HCT116 (cell line): ENCODE results near the gene PDE7B. TPM values are rescaled to one million over a fixed set of nuclear protein-coding genes. Genes with fewer than 3 reads are reported as not detected.

Source experiments
- ATAC-seq: fragments of 200-7000 bp; cut with Tn5 transposase; 2 replicates; pipeline ENCODE4 v1.9.1; 2020; ENCODE audit warnings: mild to moderate bottlenecking, moderate library complexity
- BruUV-seq: library from RNA; stranded (reverse); fragments of 400-500 nt; replicated peaks from 2 replicates; lab custom pipeline; 2021; lab: Mats Ljungman, UMichigan
- CTCF ChIA-PET: fragments of 300-600 bp; sonication (Branson Sonifier 250); formaldehyde crosslinking; loops from one replicate; lab custom pipeline; 2021; ENCODE audit warnings: antibody characterized with exemption; lab: Charles Lee
- POLR2A ChIA-PET: fragments of 300-600, 350-600 bp; sonication (Branson Sonifier 250); formaldehyde crosslinking; loops from one replicate; lab custom pipeline; 2021; ENCODE audit warnings: antibody characterized with exemption; lab: Charles Lee
- RAD21 ChIA-PET, 2 experiments: fragments of 300-600 bp; sonication (Branson Sonifier 250); formaldehyde crosslinking; loops; one replicate each; lab custom pipeline; 2023; ENCODE audit warnings: low total read pairs in 2 of 2; ENCODE audit not compliant: uncharacterized antibody in 2 of 2, unreplicated experiment in 2 of 2, low non-redundant PET in 1 of 2; lab: Charles Lee
- DNase-seq: peaks from one replicate; pipeline ENCODE4 v3.0.0-alpha.2; 2010; ENCODE audit warnings: low read depth, low spot score
- H2AFZ ChIP-seq: fragments of 200-600 bp; shearing (Covaris generic), sonication (generic); 2 replicates; pipeline ENCODE4 v1.6.1; 2017; ENCODE audit warnings: low read depth, mixed run types, mixed read lengths, antibody characterized with exemption, low read length; ENCODE audit not compliant: poor library complexity, severe bottlenecking
- H3K27ac ChIP-seq: 2 replicates; pipeline ENCODE4 v1.5.1; 2012; ENCODE audit warnings: low read depth, low read length
- H3K27me3 ChIP-seq: fragments of 200-600 bp; sonication (generic); 2 replicates; pipeline ENCODE4 v1.6.1; 2016; ENCODE audit warnings: mixed run types, low read length, mixed read lengths; ENCODE audit not compliant: insufficient read depth
- H3K36me3 ChIP-seq, 2 experiments: fragments of 200-500 bp in 1 of 2; fragments of 200-600 bp in 1 of 2; sonication (Bioruptor generic) in 1 of 2; sonication (generic) in 1 of 2; 2 replicates each; pipeline versions ENCODE4 v1.5.1 to v1.6.1; 2014 to 2016; ENCODE audit warnings: low read length in 2 of 2, inconsistent platforms in 1 of 2, mixed read lengths in 1 of 2, mixed run types in 1 of 2; ENCODE audit not compliant: insufficient read depth in 2 of 2, control insufficient read depth in 1 of 2
- H3K4me1 ChIP-seq, 2 experiments: fragments of 200-600 bp in 1 of 2; sonication (generic) in 1 of 2; 2 replicates each; pipeline versions ENCODE4 v1.5.1 to v1.6.1; 2012 to 2017; ENCODE audit warnings: low read length in 2 of 2, inconsistent platforms in 1 of 2, mild to moderate bottlenecking in 1 of 2, mixed read lengths in 1 of 2, mixed run types in 1 of 2, moderate library complexity in 1 of 2; ENCODE audit not compliant: insufficient read depth in 2 of 2, control insufficient read depth in 1 of 2
- H3K4me2 ChIP-seq: fragments of 200-600 bp; sonication (generic); 2 replicates; pipeline ENCODE4 v1.6.1; 2017; ENCODE audit warnings: mixed run types, low read length, mixed read lengths
- H3K4me3 ChIP-seq, 2 experiments: fragments of 200-600 bp in 1 of 2; sonication (generic) in 1 of 2; replicated peaks in 1 of 2; 2 replicates each; pipeline ENCODE4 v1.5.1; 2011 to 2016; ENCODE audit warnings: low read length in 2 of 2, control low read depth in 1 of 2, low read depth in 1 of 2, mild to moderate bottlenecking in 1 of 2, mixed read lengths in 1 of 2, mixed run types in 1 of 2
- H3K79me2 ChIP-seq: fragments of 200-600 bp; sonication (generic); 2 replicates; pipeline ENCODE4 v1.6.1; 2017; ENCODE audit warnings: mild to moderate bottlenecking, mixed run types, low read length, moderate library complexity, mixed read lengths; ENCODE audit not compliant: insufficient read depth
- H3K9ac ChIP-seq: fragments of 200-600 bp; sonication (generic); 2 replicates; pipeline ENCODE4 v1.6.1; 2016; ENCODE audit warnings: low read length, mixed read lengths
- H3K9me2 ChIP-seq: fragments of 200-600 bp; sonication (generic), shearing (Covaris generic); 2 replicates; pipeline ENCODE4 v1.6.1; 2017; ENCODE audit warnings: mixed run types, mild to moderate bottlenecking, moderate library complexity; ENCODE audit not compliant: insufficient read depth
- H3K9me3 ChIP-seq, 2 experiments: fragments of 200-500 bp in 1 of 2; fragments of 200-600 bp in 1 of 2; sonication (Bioruptor generic) in 1 of 2; sonication (generic) in 1 of 2; 2 replicates each; pipeline ENCODE4 v1.6.1; 2014 to 2017; ENCODE audit warnings: low read length in 2 of 2, mixed read lengths in 2 of 2, inconsistent platforms in 1 of 2, low read depth in 1 of 2, mild to moderate bottlenecking in 1 of 2, mixed run types in 1 of 2, moderate library complexity in 1 of 2; ENCODE audit not compliant: control insufficient read depth in 1 of 2, insufficient read depth in 1 of 2
- H4K20me1 ChIP-seq: fragments of 200-600 bp; sonication (generic), shearing (Covaris generic); 2 replicates; pipeline ENCODE4 v1.6.1; 2017; ENCODE audit warnings: mixed run types, mild to moderate bottlenecking, moderate library complexity; ENCODE audit not compliant: insufficient read depth
- CBX3 ChIP-seq: IDR thresholded peaks from 2 replicates; pipeline ENCODE4 v1.6.1; 2012; ENCODE audit warnings: low read depth
- CTCF ChIP-seq, 3 experiments: fragments of 200-600 bp in 1 of 3; sonication (generic) in 1 of 3; IDR thresholded peaks in 2 of 3; conservative IDR thresholded peaks in 1 of 3; 2 replicates each; pipeline ENCODE4 v1.5.1; 2012 to 2017; ENCODE audit warnings: low read depth in 2 of 3, low read length in 2 of 3, antibody characterized with exemption in 1 of 3, borderline replicate concordance in 1 of 3, control low read depth in 1 of 3, mild to moderate bottlenecking in 1 of 3, mixed read lengths in 1 of 3, mixed run types in 1 of 3, moderate library complexity in 1 of 3; ENCODE audit not compliant: insufficient read depth in 1 of 3
- EGR1 ChIP-seq: IDR thresholded peaks from 2 replicates; pipeline ENCODE4 v1.6.1; 2012; ENCODE audit warnings: low read depth
- ELF1 ChIP-seq: IDR thresholded peaks from 2 replicates; pipeline ENCODE4 v1.6.1; 2012; ENCODE audit warnings: low read depth, borderline replicate concordance
- EZH2phosphoT487 ChIP-seq: fragments of 200-600 bp; IDR thresholded peaks from 2 replicates; pipeline ENCODE4 v1.6.1; 2018; ENCODE audit warnings: antibody characterized with exemption, borderline replicate concordance
- FOSL1 ChIP-seq: IDR thresholded peaks from 2 replicates; pipeline ENCODE4 v1.6.1; 2012; ENCODE audit warnings: low read depth
- MAX ChIP-seq: IDR thresholded peaks from 2 replicates; pipeline ENCODE4 v1.6.1; 2012
- POLR2AphosphoS5 ChIP-seq: IDR thresholded peaks from 2 replicates; pipeline ENCODE4 v1.6.1; 2011; ENCODE audit warnings: mild to moderate bottlenecking, low read depth, low read length, moderate library complexity
- RAD21 ChIP-seq: IDR thresholded peaks from 2 replicates; pipeline ENCODE4 v1.6.1; 2012; ENCODE audit warnings: low read depth, mild to moderate bottlenecking
- SRF ChIP-seq: IDR thresholded peaks from 2 replicates; pipeline ENCODE4 v1.6.1; 2012; ENCODE audit warnings: low read depth
- TCF7L2 ChIP-seq: IDR thresholded peaks from 2 replicates; pipeline ENCODE4 v1.7.0; 2011; ENCODE audit warnings: borderline replicate concordance, inconsistent platforms; ENCODE audit not compliant: insufficient read depth, insufficient read length; ENCODE audit errors: extremely low read depth
- YY1 ChIP-seq: IDR thresholded peaks from 2 replicates; pipeline ENCODE4 v1.6.1; 2011; ENCODE audit warnings: low read length, low read depth, moderate library complexity, mild to moderate bottlenecking; ENCODE audit not compliant: insufficient replicate concordance; ENCODE audit errors: extremely low read depth
- ZBTB33 ChIP-seq: IDR thresholded peaks from 2 replicates; pipeline ENCODE4 v1.6.1; 2011; ENCODE audit warnings: mild to moderate bottlenecking, low read length, moderate library complexity; ENCODE audit not compliant: insufficient replicate concordance; ENCODE audit errors: extremely low read depth
- ZFX ChIP-seq: fragments of 450-650 bp; IDR thresholded peaks from 2 replicates; pipeline ENCODE4 v1.6.1; 2017
- intact Hi-C: fragments of 100-400 bp; cut with micrococcal nuclease; formaldehyde crosslinking; loops from 2 replicates; pipeline ENCODE4 v1.10.0; 2022
- total RNA-seq: library from RNA; stranded (reverse); gene quantifications from one replicate; pipeline ENCODE4 v1.2.1, GENCODE V29; 2021; ENCODE audit not compliant: unreplicated experiment

The PDE7B gene
- total RNA-seq, 1 experiment from 2014 or later: 0.61 TPM

- no TSS peak for BruUV-seq
- TF ChIP-seq ELF1 (no peak), EZH2phosphoT487 (no peak), ZBTB33 (no peak), MAX (no peak), ZFX (no peak), CTCF (IDR thresholded peaks at IDR 0.05 in 2 of 3, conservative IDR thresholded peaks at IDR 0.05 in 1 of 3; ENCODE audit: borderline replicate concordance in 1 of 3, insufficient read depth in 1 of 3, low read depth in 2 of 3, low read length in 2 of 3) (no peak), SRF (no peak), RAD21 (no peak), TCF7L2 (no peak), POLR2AphosphoS5 (no peak), FOSL1 (no peak), CBX3 (no peak), EGR1 (no peak), YY1 (no peak)
- Histone ChIP-seq H3K4me3 (no peak overlapping the region), H3K27ac (no peak overlapping the region), H3K4me2 (no peak overlapping the region), H3K79me2 (no peaks in the 10 kb centered on the region), H3K4me1 (no peaks in the 10 kb centered on the region), H3K36me3 (no peaks in the 10 kb centered on the region), H2AFZ (no peak overlapping the region), H3K9me2 (no peaks in the 10 kb centered on the region), H3K27me3 (no peaks in the 10 kb centered on the region), H3K9me3 (no peaks in the 10 kb centered on the region), H4K20me1 (no peaks in the 10 kb centered on the region), H3K9ac (no peak overlapping the region)
- CTCF ChIA-PET: no interaction called here
- POLR2A ChIA-PET: no interaction called here
- intact Hi-C loops: no loop called here
- DNase-seq (no peak), ATAC-seq (no peak)
- RAD21 ChIA-PET: no interaction called here
Measured at GRCh38 chr6:136192902-136193301, 341.4 kb downstream of the PDE7B start.
